GM23248 (cell line): ENCODE results near the gene HPN. TPM values are rescaled to one million over a fixed set of nuclear protein-coding genes. Genes with fewer than 3 reads are reported as not detected.

Experiments used
- DNase-seq: peaks from one replicate; pipeline ENCODE4 v3.0.0-alpha.2; 2015
- H2AFZ ChIP-seq: fragments of 200-600 bp; sonication (generic); 2 replicates; pipeline ENCODE4 v1.6.1; 2016; ENCODE audit warnings: antibody characterized with exemption
- H3F3A ChIP-seq: fragments of 200-600 bp; sonication (generic); 2 replicates; pipeline ENCODE4 v1.6.1; 2016; ENCODE audit warnings: mild to moderate bottlenecking, antibody characterized with exemption, mixed run types; ENCODE audit not compliant: insufficient read depth
- H3K27ac ChIP-seq: fragments of 200-600 bp; sonication (generic); 2 replicates; pipeline ENCODE4 v1.5.1; 2016; ENCODE audit warnings: mild to moderate bottlenecking
- H3K27me3 ChIP-seq: fragments of 200-600 bp; sonication (generic); replicated peaks from 2 replicates; pipeline ENCODE4 v1.6.1; 2016; ENCODE audit warnings: mild to moderate bottlenecking; ENCODE audit not compliant: insufficient read depth
- H3K36me3 ChIP-seq: fragments of 200-600 bp; sonication (generic); 2 replicates; pipeline ENCODE4 v1.6.1; 2016; ENCODE audit warnings: low read depth, mild to moderate bottlenecking
- H3K4me1 ChIP-seq: fragments of 200-600 bp; sonication (generic); 2 replicates; pipeline ENCODE4 v1.6.1; 2016; ENCODE audit warnings: mild to moderate bottlenecking; ENCODE audit not compliant: insufficient read depth
- H3K4me2 ChIP-seq: fragments of 200-600 bp; sonication (generic); one replicate; pipeline ENCODE4 v1.6.1; 2016; ENCODE audit warnings: mild to moderate bottlenecking; ENCODE audit not compliant: unreplicated experiment
- H3K4me3 ChIP-seq: fragments of 200-600 bp; sonication (generic); 2 replicates; pipeline ENCODE4 v1.5.1; 2016; ENCODE audit warnings: mild to moderate bottlenecking
- H3K79me2 ChIP-seq: fragments of 200-600 bp; sonication (generic); 2 replicates; pipeline ENCODE4 v1.6.1; 2016; ENCODE audit warnings: mild to moderate bottlenecking; ENCODE audit not compliant: insufficient read depth
- H3K9ac ChIP-seq: fragments of 200-600 bp; sonication (generic); 2 replicates; pipeline ENCODE4 v1.6.1; 2016; ENCODE audit warnings: mild to moderate bottlenecking
- H3K9me2 ChIP-seq: fragments of 200-600 bp; sonication (generic); 2 replicates; pipeline ENCODE4 v1.6.1; 2016; ENCODE audit warnings: mixed run types, mild to moderate bottlenecking, moderate library complexity; ENCODE audit not compliant: insufficient read depth
- H3K9me3 ChIP-seq: fragments of 200-600 bp; sonication (generic); one replicate; pipeline ENCODE4 v1.6.1; 2017; ENCODE audit warnings: low read depth
- H4K20me1 ChIP-seq: fragments of 200-600 bp; sonication (generic); 2 replicates; pipeline ENCODE4 v1.6.0; 2016; ENCODE audit not compliant: insufficient read depth
- EZH2 ChIP-seq: fragments of 200-600 bp; sonication (generic); IDR thresholded peaks from 2 replicates; pipeline ENCODE4 v1.6.1; 2018; ENCODE audit warnings: antibody characterized with exemption, mild to moderate bottlenecking; ENCODE audit not compliant: insufficient read depth, poor library complexity, severe bottlenecking
- EZH2phosphoT487 ChIP-seq: fragments of 200-600 bp; sonication (generic); IDR thresholded peaks from 2 replicates; pipeline ENCODE4 v1.6.1; 2018; ENCODE audit warnings: antibody characterized with exemption, moderate library complexity, mild to moderate bottlenecking, low read depth; ENCODE audit not compliant: insufficient read depth
- WGBS, 2 experiments: methylation state at CpG; one replicate each; pipeline ENCODE4 v1.1.6; 2015 to 2017; ENCODE audit warnings: low lambda C conversion rate in 2 of 2, low coverage in 1 of 2; ENCODE audit errors: missing lambda C conversion rate in 2 of 2; 5-methylcytosine and 5-hydroxymethylcytosine counted together
- in situ Hi-C: fragments of 300-500 bp; cut with MboI; formaldehyde crosslinking; loops from 2 replicates; pipeline ENCODE4 v1.15.0; 2020
- polyA plus RNA-seq: library from polyadenylated mRNA; unstranded; fragments of >200 nt; fragmentation: Nextera tagmentation; extraction: Ambion mirVana; gene quantifications from 2 replicates; pipeline ENCODE4 v1.2.1, GENCODE V29; 2016
- total RNA-seq: library from RNA; depleted of rRNA; stranded (reverse); fragments of >200 nt; shearing (Covaris generic); gene quantifications from 2 replicates; pipeline ENCODE4 v1.2.3, GENCODE V29; 2014

The HPN gene
- total and polyA plus RNA-seq, 2 experiments from 2014 or later = not detected

GRCh38 chr19:35090160-35090505 lies 48.6 kb downstream of the HPN start:
- Histone ChIP-seq H3K4me3 (no peak overlapping the region), H3K79me2 (no peaks in the 10 kb centered on the region), H3K27ac (no peak overlapping the region), H3K4me2 (no peak overlapping the region), H3K36me3 (no peaks in the 10 kb centered on the region), H2AFZ (peak overlapping the region; percentile 79), H3K9me2 (no peaks in the 10 kb centered on the region), H3K4me1 (peaks cover 15% of the 10 kb centered on the region), H3K27me3 (no peaks in the 10 kb centered on the region), H3K9me3 (no peaks in the 10 kb centered on the region), H4K20me1 (no peaks in the 10 kb centered on the region), H3K9ac (no peak overlapping the region), H3F3A (peaks cover 8% of the 10 kb centered on the region)
- WGBS, 2 experiments = 29 to 33% methylated on average over 9 of the region's 9 CpGs
- TF ChIP-seq EZH2phosphoT487 (no peak), EZH2 (no peak)
- in situ Hi-C loops = no loop called here
- DNase-seq = no peak

- Histone ChIP-seq H3K79me2 (no peaks in the 10 kb centered on the region), H3K9me3 (no peaks in the 10 kb centered on the region), H3K4me1 (peaks cover 15% of the 10 kb centered on the region), H3K27ac (no peak overlapping the region), H3K9me2 (no peaks in the 10 kb centered on the region), H3K36me3 (no peaks in the 10 kb centered on the region), H3K4me3 (peak overlapping the region; percentile 37), H3K9ac (0 out of 2 replicates have a peak overlapping the region, but pooled peaks have one; percentile 23), H3F3A (peaks cover 8% of the 10 kb centered on the region), H3K4me2 (peak overlapping the region; percentile 56), H3K27me3 (no peaks in the 10 kb centered on the region), H2AFZ (peak overlapping the region; percentile 79), H4K20me1 (no peaks in the 10 kb centered on the region)
- DNase-seq = peak; percentile 73
- TF ChIP-seq EZH2phosphoT487 (no peak), EZH2 (no peak)
- 2 to 3% methylated on average over 36 of the region's 36 CpGs for WGBS, 2 experiments
- in situ Hi-C loops = no loop called here
Measured at GRCh38 chr19:35090506-35091214, 49.1 kb downstream of the HPN start.

- Histone ChIP-seq H3F3A (peaks cover 8% of the 10 kb centered on the region), H3K9ac (no peak overlapping the region), H3K36me3 (no peaks in the 10 kb centered on the region), H3K27ac (no peak overlapping the region), H3K27me3 (no peaks in the 10 kb centered on the region), H3K4me3 (no peak overlapping the region), H3K4me2 (no peak overlapping the region), H3K79me2 (no peaks in the 10 kb centered on the region), H2AFZ (no peak overlapping the region), H3K4me1 (peaks cover 11% of the 10 kb centered on the region), H3K9me2 (no peaks in the 10 kb centered on the region), H4K20me1 (no peaks in the 10 kb centered on the region), H3K9me3 (no peaks in the 10 kb centered on the region)
- DNase-seq = no peak
- in situ Hi-C loops = no loop called here
- TF ChIP-seq EZH2phosphoT487 = no peak
- WGBS, 2 experiments = 94 to 95% methylated on average over 5 of the region's 5 CpGs
Measured at GRCh38 chr19:35093430-35093829, 51.9 kb downstream of the HPN start.

- 58 to 64% methylated on average over 11 of the region's 11 CpGs for WGBS, 2 experiments
- Histone ChIP-seq H3K4me2 (no peak overlapping the region), H3K27ac (no peak overlapping the region)
Measured at GRCh38 chr19:35093941-35094647, 52.6 kb downstream of the HPN start.

More at GRCh38 chr19:35093941-35094647, 52.6 kb downstream of the HPN start:
- Histone ChIP-seq H3K9me2 (no peaks in the 10 kb centered on the region), H2AFZ (no peak overlapping the region), H3K36me3 (no peaks in the 10 kb centered on the region), H3K9me3 (no peaks in the 10 kb centered on the region), H3K79me2 (no peaks in the 10 kb centered on the region), H3K4me1 (peaks cover 6% of the 10 kb centered on the region; the same call in 1 of the 2 replicates), H4K20me1 (no peaks in the 10 kb centered on the region), H3K27me3 (no peaks in the 10 kb centered on the region), H3K4me3 (no peak overlapping the region), H3K9ac (no peak overlapping the region), H3F3A (peaks cover 4% of the 10 kb centered on the region; the same call in 1 of the 2 replicates)
- in situ Hi-C loops = no loop called here
- TF ChIP-seq EZH2 (no peak), EZH2phosphoT487 (no peak)
- no peak for DNase-seq
